GM18909 (cell line): ENCODE results near the gene PLCB1.
"Not testable (repeated sequence)": the region's sequence is repeated elsewhere in the genome, so short reads cannot be mapped to it uniquely, and the experiment has no call there.

ENCODE experiments used
- ATAC-seq: cut with Tn5 transposase; IDR thresholded peaks from one replicate; pipeline ENCODE4 v1.9.1; 2021; ENCODE audit warnings: mild to moderate bottlenecking; ENCODE audit not compliant: unreplicated experiment, poor library complexity

PLCB1 gene

GRCh38 chr20:8834294-8834693, 702.2 kb downstream of the PLCB1 start:
- ATAC-seq, result not testable (repeated sequence)

- no peak for ATAC-seq
Measured at GRCh38 chr20:8834851-8835250, 702.8 kb downstream of the PLCB1 start.

- ATAC-seq, result no peak
Measured at GRCh38 chr20:8837396-8837795, 705.3 kb downstream of the PLCB1 start.

- no peak for ATAC-seq
Measured at GRCh38 chr20:8842525-8842924, 710.5 kb downstream of the PLCB1 start.

- ATAC-seq, result no peak
Measured at GRCh38 chr20:8844179-8844578, 712.1 kb downstream of the PLCB1 start.

GRCh38 chr20:8849990-8850389, 717.9 kb downstream of the PLCB1 start:
- ATAC-seq, result no peak

- ATAC-seq, result no peak
Measured at GRCh38 chr20:8851446-8851845, 719.4 kb downstream of the PLCB1 start.

- ATAC-seq, result not testable (repeated sequence)
Measured at GRCh38 chr20:8851919-8852318, 719.9 kb downstream of the PLCB1 start.

GRCh38 chr20:8853211-8853610, 721.1 kb downstream of the PLCB1 start:
- ATAC-seq, result not testable (repeated sequence)

GRCh38 chr20:8853805-8854338, 721.8 kb downstream of the PLCB1 start:
- peak; percentile 91 for ATAC-seq

GRCh38 chr20:8854571-8854970, 722.5 kb downstream of the PLCB1 start:
- ATAC-seq, result no peak

- ATAC-seq, result no peak
Measured at GRCh38 chr20:8855315-8855714, 723.2 kb downstream of the PLCB1 start.

GRCh38 chr20:8856668-8857067, 724.6 kb downstream of the PLCB1 start:
- no peak for ATAC-seq

- ATAC-seq, result no peak
Measured at GRCh38 chr20:8858181-8858787, 726.2 kb downstream of the PLCB1 start.

GRCh38 chr20:8860011-8860495, 728.0 kb downstream of the PLCB1 start:
- peak; percentile 97 for ATAC-seq

- ATAC-seq, result no peak
Measured at GRCh38 chr20:8862092-8862491, 730.0 kb downstream of the PLCB1 start.

- ATAC-seq, result no peak
Measured at GRCh38 chr20:8865636-8866035, 733.6 kb downstream of the PLCB1 start.

GRCh38 chr20:8867038-8867740, 735.1 kb downstream of the PLCB1 start:
- no peak for ATAC-seq

- no peak for ATAC-seq
Measured at GRCh38 chr20:8870652-8871051, 738.6 kb downstream of the PLCB1 start.

GRCh38 chr20:8874437-8874836, 742.4 kb downstream of the PLCB1 start:
- ATAC-seq, result no peak

GRCh38 chr20:8875586-8875985, 743.5 kb downstream of the PLCB1 start:
- ATAC-seq, result no peak

GRCh38 chr20:8876366-8876765, 744.3 kb downstream of the PLCB1 start:
- ATAC-seq, result no peak
